HCT116 (cell line): ENCODE measurements around the gene PHACTR1. TPM values are rescaled to one million over a fixed set of nuclear protein-coding genes. Genes with fewer than 3 reads are reported as not detected.

Source experiments
- ATAC-seq: fragments of 200-7000 bp; cut with Tn5 transposase; 2 replicates; pipeline ENCODE4 v1.9.1; 2020; ENCODE audit warnings: mild to moderate bottlenecking, moderate library complexity
- BruUV-seq: library from RNA; stranded (reverse); fragments of 400-500 nt; replicated peaks from 2 replicates; lab custom pipeline; 2021; lab: Mats Ljungman, UMichigan
- CTCF ChIA-PET: fragments of 300-600 bp; sonication (Branson Sonifier 250); formaldehyde crosslinking; loops from one replicate; lab custom pipeline; 2021; ENCODE audit warnings: antibody characterized with exemption; lab: Charles Lee
- POLR2A ChIA-PET: fragments of 300-600, 350-600 bp; sonication (Branson Sonifier 250); formaldehyde crosslinking; loops from one replicate; lab custom pipeline; 2021; ENCODE audit warnings: antibody characterized with exemption; lab: Charles Lee
- RAD21 ChIA-PET, 2 experiments: fragments of 300-600 bp; sonication (Branson Sonifier 250); formaldehyde crosslinking; loops; one replicate each; lab custom pipeline; 2023; ENCODE audit warnings: low total read pairs in 2 of 2; ENCODE audit not compliant: uncharacterized antibody in 2 of 2, unreplicated experiment in 2 of 2, low non-redundant PET in 1 of 2; lab: Charles Lee
- DNase-seq: peaks from one replicate; pipeline ENCODE4 v3.0.0-alpha.2; 2010; ENCODE audit warnings: low read depth, low spot score
- H2AFZ ChIP-seq: fragments of 200-600 bp; shearing (Covaris generic), sonication (generic); 2 replicates; pipeline ENCODE4 v1.6.1; 2017; ENCODE audit warnings: low read depth, mixed run types, mixed read lengths, antibody characterized with exemption, low read length; ENCODE audit not compliant: poor library complexity, severe bottlenecking
- H3K27ac ChIP-seq: 2 replicates; pipeline ENCODE4 v1.5.1; 2012; ENCODE audit warnings: low read depth, low read length
- H3K27me3 ChIP-seq: fragments of 200-600 bp; sonication (generic); 2 replicates; pipeline ENCODE4 v1.6.1; 2016; ENCODE audit warnings: mixed run types, low read length, mixed read lengths; ENCODE audit not compliant: insufficient read depth
- H3K36me3 ChIP-seq, 2 experiments: fragments of 200-500 bp in 1 of 2; fragments of 200-600 bp in 1 of 2; sonication (Bioruptor generic) in 1 of 2; sonication (generic) in 1 of 2; 2 replicates each; pipeline versions ENCODE4 v1.5.1 to v1.6.1; 2014 to 2016; ENCODE audit warnings: low read length in 2 of 2, inconsistent platforms in 1 of 2, mixed read lengths in 1 of 2, mixed run types in 1 of 2; ENCODE audit not compliant: insufficient read depth in 2 of 2, control insufficient read depth in 1 of 2
- H3K4me1 ChIP-seq, 2 experiments: fragments of 200-600 bp in 1 of 2; sonication (generic) in 1 of 2; 2 replicates each; pipeline versions ENCODE4 v1.5.1 to v1.6.1; 2012 to 2017; ENCODE audit warnings: low read length in 2 of 2, inconsistent platforms in 1 of 2, mild to moderate bottlenecking in 1 of 2, mixed read lengths in 1 of 2, mixed run types in 1 of 2, moderate library complexity in 1 of 2; ENCODE audit not compliant: insufficient read depth in 2 of 2, control insufficient read depth in 1 of 2
- H3K4me2 ChIP-seq: fragments of 200-600 bp; sonication (generic); 2 replicates; pipeline ENCODE4 v1.6.1; 2017; ENCODE audit warnings: mixed run types, low read length, mixed read lengths
- H3K4me3 ChIP-seq, 2 experiments: fragments of 200-600 bp in 1 of 2; sonication (generic) in 1 of 2; replicated peaks in 1 of 2; 2 replicates each; pipeline ENCODE4 v1.5.1; 2011 to 2016; ENCODE audit warnings: low read length in 2 of 2, control low read depth in 1 of 2, low read depth in 1 of 2, mild to moderate bottlenecking in 1 of 2, mixed read lengths in 1 of 2, mixed run types in 1 of 2
- H3K79me2 ChIP-seq: fragments of 200-600 bp; sonication (generic); 2 replicates; pipeline ENCODE4 v1.6.1; 2017; ENCODE audit warnings: mild to moderate bottlenecking, mixed run types, low read length, moderate library complexity, mixed read lengths; ENCODE audit not compliant: insufficient read depth
- H3K9ac ChIP-seq: fragments of 200-600 bp; sonication (generic); 2 replicates; pipeline ENCODE4 v1.6.1; 2016; ENCODE audit warnings: low read length, mixed read lengths
- H3K9me2 ChIP-seq: fragments of 200-600 bp; sonication (generic), shearing (Covaris generic); 2 replicates; pipeline ENCODE4 v1.6.1; 2017; ENCODE audit warnings: mixed run types, mild to moderate bottlenecking, moderate library complexity; ENCODE audit not compliant: insufficient read depth
- H3K9me3 ChIP-seq, 2 experiments: fragments of 200-500 bp in 1 of 2; fragments of 200-600 bp in 1 of 2; sonication (Bioruptor generic) in 1 of 2; sonication (generic) in 1 of 2; 2 replicates each; pipeline ENCODE4 v1.6.1; 2014 to 2017; ENCODE audit warnings: low read length in 2 of 2, mixed read lengths in 2 of 2, inconsistent platforms in 1 of 2, low read depth in 1 of 2, mild to moderate bottlenecking in 1 of 2, mixed run types in 1 of 2, moderate library complexity in 1 of 2; ENCODE audit not compliant: control insufficient read depth in 1 of 2, insufficient read depth in 1 of 2
- H4K20me1 ChIP-seq: fragments of 200-600 bp; sonication (generic), shearing (Covaris generic); 2 replicates; pipeline ENCODE4 v1.6.1; 2017; ENCODE audit warnings: mixed run types, mild to moderate bottlenecking, moderate library complexity; ENCODE audit not compliant: insufficient read depth
- CBX3 ChIP-seq: IDR thresholded peaks from 2 replicates; pipeline ENCODE4 v1.6.1; 2012; ENCODE audit warnings: low read depth
- CEBPB ChIP-seq: IDR thresholded peaks from 2 replicates; pipeline ENCODE4 v1.6.1; 2012; ENCODE audit warnings: low read depth
- ELF1 ChIP-seq: IDR thresholded peaks from 2 replicates; pipeline ENCODE4 v1.6.1; 2012; ENCODE audit warnings: low read depth, borderline replicate concordance
- EZH2 ChIP-seq: fragments of 200-600 bp; sonication (generic); IDR thresholded peaks from 2 replicates; pipeline ENCODE4 v1.6.1; 2017; ENCODE audit warnings: antibody characterized with exemption, mixed run types
- EZH2phosphoT487 ChIP-seq: fragments of 200-600 bp; IDR thresholded peaks from 2 replicates; pipeline ENCODE4 v1.6.1; 2018; ENCODE audit warnings: antibody characterized with exemption, borderline replicate concordance
- JUND ChIP-seq: IDR thresholded peaks from 2 replicates; pipeline ENCODE4 v1.6.1; 2012
- POLR2A ChIP-seq: IDR thresholded peaks from 2 replicates; pipeline ENCODE4 v1.7.0; 2011; ENCODE audit warnings: borderline replicate concordance; ENCODE audit not compliant: insufficient read depth, insufficient read length; ENCODE audit errors: extremely low read depth
- POLR2AphosphoS5 ChIP-seq: IDR thresholded peaks from 2 replicates; pipeline ENCODE4 v1.6.1; 2011; ENCODE audit warnings: mild to moderate bottlenecking, low read depth, low read length, moderate library complexity
- REST ChIP-seq: IDR thresholded peaks from 2 replicates; pipeline ENCODE4 v1.6.1; 2012; ENCODE audit warnings: low read depth
- SIN3A ChIP-seq: IDR thresholded peaks from 2 replicates; pipeline ENCODE4 v1.6.1; 2012; ENCODE audit warnings: low read depth
- SP1 ChIP-seq: IDR thresholded peaks from 2 replicates; pipeline ENCODE4 v1.6.1; 2012; ENCODE audit warnings: low read depth
- SRF ChIP-seq: IDR thresholded peaks from 2 replicates; pipeline ENCODE4 v1.6.1; 2012; ENCODE audit warnings: low read depth
- YY1 ChIP-seq: IDR thresholded peaks from 2 replicates; pipeline ENCODE4 v1.6.1; 2011; ENCODE audit warnings: low read length, low read depth, moderate library complexity, mild to moderate bottlenecking; ENCODE audit not compliant: insufficient replicate concordance; ENCODE audit errors: extremely low read depth
- ZBTB33 ChIP-seq: IDR thresholded peaks from 2 replicates; pipeline ENCODE4 v1.6.1; 2011; ENCODE audit warnings: mild to moderate bottlenecking, low read length, moderate library complexity; ENCODE audit not compliant: insufficient replicate concordance; ENCODE audit errors: extremely low read depth
- ZFX ChIP-seq: fragments of 450-650 bp; IDR thresholded peaks from 2 replicates; pipeline ENCODE4 v1.6.1; 2017
- intact Hi-C: fragments of 100-400 bp; cut with micrococcal nuclease; formaldehyde crosslinking; loops from 2 replicates; pipeline ENCODE4 v1.10.0; 2022
- total RNA-seq: library from RNA; stranded (reverse); gene quantifications from one replicate; pipeline ENCODE4 v1.2.1, GENCODE V29; 2021; ENCODE audit not compliant: unreplicated experiment

The PHACTR1 gene
- total RNA-seq, 1 experiment from 2014 or later = 0.17 TPM

GRCh38 chr6:13304101-13304500 lies 587.5 kb downstream of the PHACTR1 start:
- TF ChIP-seq SP1 = no peak
- TF ChIP-seq SRF = no peak
- intact Hi-C loops = no loop called here

GRCh38 chr6:13304580-13305260 lies 588.2 kb downstream of the PHACTR1 start:
- RAD21 ChIA-PET = no interaction called here
- no peak for ATAC-seq

More at GRCh38 chr6:13304101-13304500, 587.5 kb downstream of the PHACTR1 start:
- DNase-seq (no peak), ATAC-seq (no peak)
- BruUV-seq = no TSS peak
- no peak overlapping the region for H3K4me3 ChIP-seq
- no peaks in the 10 kb centered on the region for H4K20me1 ChIP-seq
- H3K9ac ChIP-seq = no peak overlapping the region
- peaks cover 0 to 16% of the 10 kb centered on the region in 2 experiments; a peak in 2 of 4 replicates for H3K4me1 ChIP-seq
- no peak overlapping the region for H3K4me2 ChIP-seq
- CTCF ChIA-PET = no interaction called here
- RAD21 ChIA-PET = no interaction called here
- no peaks in the 10 kb centered on the region for H3K9me2 ChIP-seq
- no peaks in the 10 kb centered on the region for H3K27me3 ChIP-seq
- H2AFZ ChIP-seq = no peak overlapping the region
- POLR2A ChIA-PET = no interaction called here
- H3K36me3 ChIP-seq = peaks cover 0 to 11% of the 10 kb centered on the region in 2 experiments; a peak in 1 of 4 replicates
- no peaks in the 10 kb centered on the region for H3K79me2 ChIP-seq
- no peaks in the 10 kb centered on the region for H3K9me3 ChIP-seq
- no peak overlapping the region for H3K27ac ChIP-seq

More at GRCh38 chr6:13304580-13305260, 588.2 kb downstream of the PHACTR1 start:
- Histone ChIP-seq H4K20me1 (no peaks in the 10 kb centered on the region), H3K79me2 (no peaks in the 10 kb centered on the region), H3K9ac (no peak overlapping the region), H2AFZ (no peak overlapping the region), H3K4me2 (no peak overlapping the region), H3K9me2 (no peaks in the 10 kb centered on the region), H3K27me3 (no peaks in the 10 kb centered on the region), H3K4me3 (no peak overlapping the region), H3K9me3 (no peaks in the 10 kb centered on the region), H3K4me1 (peaks cover 0 to 16% of the 10 kb centered on the region in 2 experiments; a peak in 2 of 4 replicates), H3K36me3 (peaks cover 0 to 11% of the 10 kb centered on the region in 2 experiments; a peak in 1 of 4 replicates), H3K27ac (no peak overlapping the region)
- BruUV-seq = no TSS peak
- no peak for DNase-seq
- TF ChIP-seq POLR2AphosphoS5 = no peak
- TF ChIP-seq ZBTB33 = no peak
- TF ChIP-seq JUND = no peak
- TF ChIP-seq EZH2phosphoT487 = no peak
- no peak for TF ChIP-seq ZFX
- TF ChIP-seq CEBPB = no peak
- no peak for TF ChIP-seq YY1
- TF ChIP-seq EZH2 = no peak
- TF ChIP-seq REST = no peak
- TF ChIP-seq SRF = no peak
- no peak for TF ChIP-seq POLR2A
- TF ChIP-seq SIN3A = no peak
- TF ChIP-seq CBX3 = no peak
- no peak for TF ChIP-seq ELF1
- TF ChIP-seq SP1 = no peak
- CTCF ChIA-PET = no interaction called here
- intact Hi-C loops = no loop called here
- POLR2A ChIA-PET = no interaction called here
